G401.6 (cell line): ENCODE measurements around the gene CACNG3.
"Not testable (repeated sequence)": the region's sequence is repeated elsewhere in the genome, so short reads cannot be mapped to it uniquely, and the experiment has no call there.

Experiments
- FAIRE-seq: peaks from 2 replicates; lab custom pipeline; 2012; peaks lifted over from hg19 to GRCh38; lab: Jason Lieb, UNC

CACNG3 gene

GRCh38 chr16:24336491-24336890 is 80.4 kb downstream of the CACNG3 start:
- no peak for FAIRE-seq

GRCh38 chr16:24337013-24337412 is 80.9 kb downstream of the CACNG3 start:
- FAIRE-seq, result no peak

GRCh38 chr16:24343829-24344228 is 87.7 kb downstream of the CACNG3 start:
- not testable (repeated sequence) for FAIRE-seq

- no peak for FAIRE-seq
These were observed 88.6 kb downstream of the CACNG3 start for GRCh38 chr16:24344784-24345183.

GRCh38 chr16:24345704-24346103 is 89.6 kb downstream of the CACNG3 start:
- FAIRE-seq, result no peak

- FAIRE-seq, result no peak
These were observed 90.6 kb downstream of the CACNG3 start for GRCh38 chr16:24346734-24347133.

GRCh38 chr16:24347556-24347955 is 91.4 kb downstream of the CACNG3 start:
- no peak for FAIRE-seq

GRCh38 chr16:24348545-24349290 is 92.6 kb downstream of the CACNG3 start:
- no peak for FAIRE-seq

- no peak for FAIRE-seq
These were observed 93.2 kb downstream of the CACNG3 start for GRCh38 chr16:24349320-24349719.

GRCh38 chr16:24352746-24353145 is 96.6 kb downstream of the CACNG3 start:
- FAIRE-seq, result no peak

- no peak for FAIRE-seq
These were observed 97.5 kb downstream of the CACNG3 start for GRCh38 chr16:24353622-24354021.

GRCh38 chr16:24357511-24357910 is 101.4 kb downstream of the CACNG3 start:
- no peak for FAIRE-seq

GRCh38 chr16:24358117-24358516 is 102.0 kb downstream of the CACNG3 start:
- no peak for FAIRE-seq

GRCh38 chr16:24359490-24359889 is 103.4 kb downstream of the CACNG3 start:
- FAIRE-seq, result no peak

- FAIRE-seq, result no peak
These were observed 104.8 kb downstream of the CACNG3 start for GRCh38 chr16:24360936-24361335.

GRCh38 chr16:24364596-24364995 is 108.5 kb downstream of the CACNG3 start:
- no peak for FAIRE-seq

- FAIRE-seq, result no peak
These were observed 111.1 kb downstream of the CACNG3 start for GRCh38 chr16:24367186-24367710.

GRCh38 chr16:24372824-24373223 is 116.7 kb downstream of the CACNG3 start:
- no peak for FAIRE-seq

- no peak for FAIRE-seq
These were observed 122.9 kb downstream of the CACNG3 start for GRCh38 chr16:24378999-24379398.

GRCh38 chr16:24381470-24382118 is 125.5 kb downstream of the CACNG3 start:
- FAIRE-seq, result no peak

GRCh38 chr16:24382762-24383407 is 126.8 kb downstream of the CACNG3 start:
- no peak for FAIRE-seq

GRCh38 chr16:24394341-24394740 is 138.2 kb downstream of the CACNG3 start:
- no peak for FAIRE-seq
